Measurements from ENCODE around the gene ANAPC7.
A peak's percentile ranks its signal among the peaks of the same experiment; 100 is the strongest.
"Not testable (repeated sequence)": the region's sequence is repeated elsewhere in the genome, so short reads cannot be mapped to it uniquely, and the experiment has no call there.

Gene ANAPC7

GRCh38 chr12:110373962-110374611, 29.4 kb downstream of the ANAPC7 start:
- DNase-seq (ENCODE audit: low read depth in 3 of 3), result no peak

DNA sequence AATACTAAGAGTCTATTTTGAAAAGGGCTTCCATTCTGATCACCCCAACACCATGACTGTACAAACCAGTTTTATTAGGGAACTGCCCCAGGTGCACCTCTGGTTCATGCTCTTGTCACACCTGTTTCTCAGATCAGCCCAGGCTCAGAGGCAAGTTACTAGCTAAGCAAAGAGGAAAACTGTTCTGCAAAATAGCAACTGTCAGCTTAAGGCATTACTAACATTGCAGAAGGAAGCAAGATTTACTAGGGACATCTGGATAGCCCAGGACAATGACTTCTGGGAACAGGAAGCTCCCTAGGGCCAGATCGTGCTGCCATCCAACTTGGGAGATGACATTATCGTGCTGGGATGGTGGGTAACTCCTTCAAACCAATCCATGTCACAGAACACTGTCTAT, 30.1 kb downstream of the ANAPC7 start:
- no peak for DNase-seq (ENCODE audit: low read depth in 3 of 3)

- DNase-seq (ENCODE audit: low read depth in 3 of 3), result no peak
Observed at GRCh38 chr12:110373025-110373424, 30.5 kb downstream of the ANAPC7 start.

DNA sequence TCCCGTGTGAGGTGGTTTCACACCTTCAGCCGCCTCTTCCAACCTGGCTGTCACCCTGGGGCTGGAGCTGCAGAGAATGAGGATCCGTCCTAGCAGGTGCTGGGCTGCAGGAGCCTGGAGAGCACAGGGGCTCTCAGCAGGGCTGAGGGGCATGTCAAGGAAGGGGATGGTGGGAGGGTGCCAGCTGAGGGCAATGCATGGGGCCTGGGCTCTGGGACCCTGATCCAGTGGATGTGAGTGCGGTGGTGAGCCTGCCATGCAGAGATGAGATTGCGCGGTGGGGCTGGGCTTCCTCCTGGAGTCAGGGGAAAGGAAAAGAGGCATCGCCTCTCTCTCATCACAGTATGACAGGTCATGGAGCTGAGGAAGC, 31.5 kb downstream of the ANAPC7 start:
- DNase-seq (ENCODE audit: low read depth in 3 of 3), result no peak

DNA sequence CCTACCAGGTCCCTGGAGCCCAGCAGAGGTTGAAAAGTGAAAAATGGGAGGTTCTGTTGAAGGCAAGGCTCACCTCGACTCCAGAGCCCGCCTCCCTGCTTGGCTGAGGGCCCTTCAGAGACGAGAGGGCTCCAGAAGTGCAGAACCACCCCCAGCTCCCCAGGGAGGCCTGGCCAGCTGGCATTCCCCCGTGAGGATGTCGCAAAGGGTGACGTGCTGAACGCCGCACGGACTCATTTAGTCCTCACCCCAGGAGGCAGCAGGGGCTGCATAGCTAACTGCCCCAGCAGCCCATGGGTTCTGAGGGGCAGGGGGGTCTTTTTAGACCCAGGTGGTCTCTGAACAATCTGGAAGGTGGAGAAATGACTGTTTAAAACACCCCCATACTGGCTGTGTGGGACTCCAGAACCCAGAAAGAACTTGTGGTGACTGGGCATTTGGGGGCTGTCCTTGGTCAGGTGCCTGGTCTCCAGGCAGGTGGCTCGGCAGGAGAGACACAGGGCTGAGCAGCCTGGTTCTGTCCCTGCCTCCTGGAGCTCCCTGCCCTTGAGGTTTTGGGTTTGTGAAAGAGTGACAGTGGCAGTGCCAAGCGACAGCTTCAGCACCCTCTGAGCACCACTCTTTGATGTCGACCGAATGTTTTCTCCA, 32.0 kb downstream of the ANAPC7 start:
- no peak for DNase-seq (ENCODE audit: low read depth in 3 of 3)

DNA sequence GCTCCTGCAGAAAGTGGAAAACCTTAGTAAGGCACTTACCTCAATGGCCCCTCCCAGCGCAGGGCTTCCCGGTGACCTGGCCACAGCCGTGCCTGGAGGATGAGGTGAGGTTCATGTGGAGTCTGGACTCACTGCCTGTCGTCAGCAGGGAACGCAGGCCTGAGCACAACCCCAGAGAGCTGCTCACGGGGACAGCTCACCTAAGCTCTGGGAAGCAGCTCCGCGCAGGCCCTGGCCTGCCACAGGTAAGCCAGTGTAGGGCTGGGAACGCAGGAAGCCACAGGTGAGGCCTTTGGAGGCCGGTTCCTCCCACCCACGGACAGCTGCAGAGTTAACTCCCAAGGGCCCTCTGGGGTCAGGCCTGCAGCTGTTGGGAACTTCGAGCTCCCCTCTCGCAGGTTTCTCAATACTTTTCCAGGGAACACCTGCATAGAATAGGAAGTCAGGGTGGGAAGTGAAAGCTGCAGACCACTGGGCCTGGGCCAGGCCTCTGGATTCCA, 32.7 kb downstream of the ANAPC7 start:
- DNase-seq (ENCODE audit: low read depth in 3 of 3), result no peak

GRCh38 chr12:110369992-110370391, 33.5 kb downstream of the ANAPC7 start:
- no peak for DNase-seq (ENCODE audit: low read depth in 3 of 3)

DNA sequence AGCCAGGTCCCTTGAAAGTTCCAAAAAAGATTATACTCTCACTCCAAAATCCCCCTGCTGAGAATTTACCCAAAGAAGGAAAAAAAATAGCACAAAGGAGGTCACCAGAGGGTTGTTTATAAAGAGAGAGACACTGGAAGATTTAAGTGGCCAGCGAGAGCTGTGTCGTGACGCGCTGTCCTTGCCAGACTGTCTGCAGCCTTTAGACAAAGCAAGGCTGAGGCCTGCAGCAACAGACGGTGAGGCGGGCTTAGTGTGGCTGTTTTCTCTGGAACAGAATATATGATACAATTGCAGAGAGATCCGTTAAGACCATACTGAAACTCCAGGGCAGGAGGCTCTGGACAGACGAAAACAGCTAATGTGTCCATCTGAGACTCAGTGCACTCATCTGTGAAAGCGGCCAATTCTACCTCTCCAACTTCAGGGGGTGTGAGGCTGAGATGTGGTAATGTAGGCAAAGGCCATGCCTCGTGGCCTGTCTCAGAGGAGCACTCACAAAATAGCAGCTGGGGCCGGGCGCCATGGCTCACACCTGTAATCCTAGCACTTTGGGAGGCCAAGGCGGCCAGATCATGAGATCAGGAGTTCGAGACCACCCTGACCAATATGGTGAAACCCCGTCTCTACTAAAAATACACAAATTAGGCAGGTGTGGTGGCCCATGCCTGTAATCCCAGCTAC, 36.2 kb downstream of the ANAPC7 start:
- DNase-seq (ENCODE audit: low read depth in 3 of 3), result no peak

- DNase-seq (ENCODE audit: low read depth in 3 of 3), result no peak
Observed at GRCh38 chr12:110366321-110367142, 37.0 kb downstream of the ANAPC7 start.

- DNase-seq (ENCODE audit: low read depth in 3 of 3), result no peak
Observed at GRCh38 chr12:110365489-110366320, 37.8 kb downstream of the ANAPC7 start.

GRCh38 chr12:110361216-110361615, 42.3 kb downstream of the ANAPC7 start:
- no peak for DNase-seq (ENCODE audit: low read depth in 3 of 3)

GRCh38 chr12:110358384-110359097, 45.0 kb downstream of the ANAPC7 start:
- DNase-seq (ENCODE audit: low read depth in 3 of 3), result not testable (repeated sequence)

DNA sequence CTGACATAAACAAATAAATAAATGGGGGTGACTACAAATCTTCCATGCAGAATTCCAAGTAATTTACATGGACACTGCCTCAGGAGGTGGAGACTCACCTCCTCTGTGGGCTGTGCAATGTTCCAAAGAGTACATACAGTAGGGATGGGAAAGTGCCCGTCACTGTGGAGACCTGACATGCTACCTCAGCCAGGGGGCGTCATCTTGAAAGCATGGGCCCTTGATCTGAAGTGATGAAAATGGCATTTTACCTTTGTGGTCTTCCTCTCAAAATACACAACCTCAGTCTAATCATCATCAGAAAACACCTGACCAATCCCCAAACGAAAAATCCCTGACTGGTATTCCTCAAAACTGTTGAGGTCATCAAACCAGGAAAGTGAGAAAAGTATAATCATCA, 48.4 kb downstream of the ANAPC7 start:
- DNase-seq (ENCODE audit: low read depth in 3 of 3), result no peak

DNA sequence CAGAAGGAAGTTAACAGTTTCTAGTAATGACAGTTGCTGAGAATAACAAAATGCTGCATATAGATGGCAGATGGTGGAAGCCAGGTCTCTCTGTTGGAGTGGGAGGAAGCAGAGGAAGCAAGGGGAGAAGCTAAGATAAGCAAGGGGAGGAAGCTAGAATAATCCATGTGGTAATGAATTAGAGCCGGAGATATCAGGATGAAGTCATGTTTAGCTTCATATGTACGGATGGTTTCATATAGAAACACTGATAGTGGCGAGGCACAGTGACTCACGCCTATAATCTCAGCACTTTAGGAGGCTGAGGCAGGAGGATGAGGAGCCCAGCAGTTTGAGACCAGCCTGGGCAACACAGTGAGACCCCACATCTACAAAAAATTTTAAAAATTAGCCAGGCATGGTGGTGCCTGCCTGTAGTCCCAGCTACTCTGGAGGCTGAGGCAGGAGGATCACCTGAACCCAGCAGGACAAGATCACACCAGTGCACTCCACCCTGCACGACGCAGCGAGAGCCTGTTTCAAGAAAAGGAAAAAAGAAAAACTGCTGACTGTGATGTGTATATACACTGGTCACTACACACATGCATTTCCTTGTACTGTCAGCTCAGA, 49.2 kb downstream of the ANAPC7 start:
- no peak for DNase-seq (ENCODE audit: low read depth in 3 of 3)

DNA sequence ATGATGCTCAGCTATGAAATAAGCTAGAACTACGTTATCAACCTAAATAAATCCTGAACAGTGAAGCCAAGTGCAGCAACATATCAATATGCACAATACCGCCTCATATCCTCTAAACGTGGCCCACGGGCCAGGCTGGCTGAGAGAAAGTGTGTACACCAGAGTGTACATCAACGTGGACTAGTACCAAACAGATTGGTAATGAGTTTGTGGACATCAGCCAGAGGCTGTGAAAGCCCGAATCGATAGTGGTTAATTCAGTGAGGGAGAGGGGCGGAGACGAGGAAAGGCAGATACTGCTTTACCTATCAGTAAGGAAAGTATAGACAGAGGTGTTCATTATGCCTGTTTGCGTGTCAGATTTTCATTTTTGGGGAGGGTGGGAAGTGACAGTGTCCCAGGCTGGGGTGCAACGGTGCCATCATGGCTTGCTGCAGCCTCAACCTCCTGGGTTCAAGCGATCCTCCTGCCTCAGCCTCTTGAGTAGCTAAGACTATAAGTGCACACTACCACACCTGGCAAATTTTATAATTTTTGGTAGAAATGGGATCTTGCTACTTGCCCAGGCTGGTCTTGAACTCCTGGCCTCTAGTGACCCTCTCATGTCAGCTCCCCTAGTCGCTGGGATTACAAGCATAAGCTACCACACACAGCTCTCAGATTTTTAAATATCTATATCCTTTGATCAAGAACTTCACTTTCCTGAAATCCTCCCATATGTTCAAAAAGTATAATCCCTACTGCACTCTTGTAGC, 50.1 kb downstream of the ANAPC7 start:
- no peak for DNase-seq (ENCODE audit: low read depth in 3 of 3)

DNA sequence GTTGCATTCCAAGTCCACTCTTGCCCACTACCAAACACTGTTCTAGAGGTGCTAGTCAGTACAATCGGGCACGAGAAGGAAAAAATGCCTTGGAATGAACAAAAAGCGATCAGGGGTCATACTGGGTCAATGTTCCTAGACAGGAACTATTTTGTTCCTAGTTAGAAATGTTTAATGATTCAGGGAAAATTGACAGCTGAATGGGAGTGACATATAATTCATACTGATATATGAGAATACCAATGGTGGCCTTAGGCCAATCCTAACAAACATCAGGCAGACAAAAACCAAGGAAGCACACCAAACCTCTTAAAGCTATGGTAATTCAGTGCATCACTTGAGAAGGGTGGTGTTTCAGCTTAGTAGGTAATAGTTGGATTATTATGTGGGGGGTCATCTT, 51.1 kb downstream of the ANAPC7 start:
- DNase-seq (ENCODE audit: low read depth in 3 of 3), result no peak

- DNase-seq (ENCODE audit: low read depth in 3 of 3), result no peak
Observed at GRCh38 chr12:110351119-110351518, 52.4 kb downstream of the ANAPC7 start.

DNA sequence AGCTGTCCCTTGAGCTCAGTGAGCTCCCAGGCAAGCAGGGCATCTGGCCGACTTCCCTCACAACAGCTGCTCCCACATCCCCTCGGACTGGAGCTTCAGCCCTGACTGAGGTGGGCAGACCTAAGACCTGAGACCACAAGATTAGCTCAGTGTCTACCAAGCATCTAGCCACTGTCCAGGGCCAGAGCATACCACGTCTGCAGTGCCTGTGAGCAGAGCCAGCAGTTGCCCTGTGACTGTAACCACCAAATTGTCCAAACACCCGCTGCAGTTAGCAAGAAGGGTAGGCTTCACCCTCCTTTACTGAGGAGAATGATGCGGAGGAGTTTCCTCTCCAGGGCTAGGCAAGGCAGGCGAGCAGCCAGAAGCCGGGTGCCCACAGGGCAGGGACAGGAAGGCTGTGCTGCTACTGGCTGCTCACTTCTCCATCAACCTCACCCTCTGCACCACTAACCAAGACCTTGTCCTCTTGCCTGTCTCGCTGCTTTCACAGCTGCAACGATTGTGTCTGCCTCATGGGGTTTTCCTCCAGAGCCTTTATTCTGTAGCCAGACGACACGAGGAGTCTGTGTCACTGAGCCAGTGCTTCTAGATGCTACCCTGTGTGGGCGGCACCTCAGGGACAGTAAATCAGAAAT, 53.9 kb downstream of the ANAPC7 start:
- peak; percentile 8 to 40 (median 32) for DNase-seq (ENCODE audit: low read depth in 3 of 3)

DNA sequence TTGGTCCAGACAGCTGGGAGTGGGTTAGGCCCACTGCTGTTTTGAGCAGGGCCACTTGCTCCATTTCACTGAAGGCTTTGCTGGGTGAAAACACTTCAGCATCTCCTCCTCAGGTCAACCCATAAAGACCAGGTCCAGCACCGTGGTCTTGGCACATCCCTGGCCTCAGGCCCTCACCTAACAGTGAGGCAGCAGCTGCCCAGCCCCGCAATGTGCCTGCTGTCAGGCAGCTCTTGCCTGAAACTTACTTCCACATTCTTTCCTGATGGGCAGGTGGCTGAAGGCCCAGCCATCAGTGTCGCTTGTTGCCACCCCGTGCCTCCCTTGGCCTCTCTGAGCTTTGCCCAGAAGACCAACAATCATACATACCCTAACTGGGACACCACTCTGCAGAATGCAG, 54.4 kb downstream of the ANAPC7 start:
- DNase-seq (ENCODE audit: low read depth in 3 of 3), result no peak

Data from stimulated activated CD4-positive, alpha-beta T cell treated with anti-CD3 and anti-CD28 coated beads, TNF-alpha, amount 100 ng/mL, for 48 hours (primary cell).